Pons (tissue), 1 donor: ENCODE results near the gene PLEKHO1.
"Not testable (repeated sequence)": the region's sequence is repeated elsewhere in the genome, so short reads cannot be mapped to it uniquely, and the experiment has no call there.

Experiments
- DNase-seq: peaks from one replicate; pipeline ENCODE4 v3.0.0-alpha.2; 2016; ENCODE audit warnings: low spot score

PLEKHO1 gene

GRCh38 chr1:150173141-150173585, 23.4 kb downstream of the PLEKHO1 start:
- DNase-seq: no peak

GRCh38 chr1:150176593-150176992, 26.9 kb downstream of the PLEKHO1 start:
- no peak for DNase-seq

GRCh38 chr1:150178548-150178947, 28.8 kb downstream of the PLEKHO1 start:
- DNase-seq: no peak

- no peak for DNase-seq
These were observed 30.2 kb downstream of the PLEKHO1 start for GRCh38 chr1:150179867-150180266.

GRCh38 chr1:150180474-150180873, 30.8 kb downstream of the PLEKHO1 start:
- no peak for DNase-seq

GRCh38 chr1:150182247-150182646, 32.5 kb downstream of the PLEKHO1 start:
- peak; percentile 96 for DNase-seq

GRCh38 chr1:150183061-150183460, 33.3 kb downstream of the PLEKHO1 start:
- DNase-seq: no peak

GRCh38 chr1:150185481-150185880, 35.8 kb downstream of the PLEKHO1 start:
- no peak for DNase-seq

- DNase-seq: not testable (repeated sequence)
These were observed 36.7 kb downstream of the PLEKHO1 start for GRCh38 chr1:150186438-150186788.

DNA sequence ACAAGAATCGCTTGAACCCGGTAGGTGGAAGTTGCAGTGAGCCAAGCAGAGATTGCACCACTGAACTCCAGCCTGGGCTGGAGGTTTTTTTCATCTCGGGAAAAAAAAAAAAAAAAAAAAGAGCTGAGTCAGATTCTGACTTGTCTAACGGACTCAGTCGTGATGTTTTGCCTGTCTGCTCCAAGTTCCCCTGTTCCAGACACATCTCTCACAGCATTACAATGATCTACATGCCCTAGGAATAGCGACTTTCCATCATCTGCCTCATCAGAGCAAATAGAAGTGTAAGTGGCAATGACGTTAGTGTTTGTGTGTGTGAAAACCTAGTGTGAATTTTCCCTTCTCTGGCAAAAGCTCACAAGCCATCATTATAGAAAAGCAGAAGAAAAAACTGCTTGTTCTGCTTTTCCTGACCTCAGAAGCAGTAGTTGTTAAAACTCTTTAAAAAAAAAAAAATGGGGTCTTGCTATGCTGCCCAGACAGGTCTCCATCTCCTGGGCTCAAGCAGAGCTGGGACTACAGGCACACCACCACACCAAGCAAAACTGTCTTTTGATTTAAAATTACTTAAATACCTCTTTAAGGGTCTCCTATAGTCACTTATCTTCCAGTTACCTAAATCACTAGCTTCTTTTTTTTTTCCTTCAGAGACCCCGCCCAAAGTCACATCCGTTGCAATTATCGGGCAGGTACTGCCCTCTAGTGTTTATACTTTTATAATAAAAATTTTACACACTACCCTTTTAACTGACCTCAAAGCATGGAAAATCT, 37.3 kb downstream of the PLEKHO1 start:
- DNase-seq: peak; percentile 84

DNA sequence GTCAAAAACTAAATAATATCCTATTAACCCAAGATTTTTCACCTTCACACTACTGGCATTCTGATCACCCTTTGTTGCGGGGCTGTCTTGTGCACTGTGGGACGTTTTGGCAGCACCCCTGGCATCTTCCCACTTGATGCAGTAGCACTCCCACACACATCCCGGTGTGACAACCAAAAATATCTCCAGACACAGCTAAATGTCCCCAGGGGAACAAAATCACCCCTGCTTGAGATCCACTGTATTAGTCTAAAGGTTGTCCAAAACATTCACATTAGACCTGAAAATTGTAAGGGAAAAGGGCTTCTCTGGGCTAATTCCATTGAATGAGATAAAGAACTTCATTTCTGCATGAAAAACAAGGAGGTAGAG, 37.8 kb downstream of the PLEKHO1 start:
- DNase-seq: no peak

- no peak for DNase-seq
These were observed 42.3 kb downstream of the PLEKHO1 start for GRCh38 chr1:150192012-150192411.

GRCh38 chr1:150194381-150195031, 44.8 kb downstream of the PLEKHO1 start:
- no peak for DNase-seq

GRCh38 chr1:150196417-150196816, 46.7 kb downstream of the PLEKHO1 start:
- DNase-seq: no peak

DNA sequence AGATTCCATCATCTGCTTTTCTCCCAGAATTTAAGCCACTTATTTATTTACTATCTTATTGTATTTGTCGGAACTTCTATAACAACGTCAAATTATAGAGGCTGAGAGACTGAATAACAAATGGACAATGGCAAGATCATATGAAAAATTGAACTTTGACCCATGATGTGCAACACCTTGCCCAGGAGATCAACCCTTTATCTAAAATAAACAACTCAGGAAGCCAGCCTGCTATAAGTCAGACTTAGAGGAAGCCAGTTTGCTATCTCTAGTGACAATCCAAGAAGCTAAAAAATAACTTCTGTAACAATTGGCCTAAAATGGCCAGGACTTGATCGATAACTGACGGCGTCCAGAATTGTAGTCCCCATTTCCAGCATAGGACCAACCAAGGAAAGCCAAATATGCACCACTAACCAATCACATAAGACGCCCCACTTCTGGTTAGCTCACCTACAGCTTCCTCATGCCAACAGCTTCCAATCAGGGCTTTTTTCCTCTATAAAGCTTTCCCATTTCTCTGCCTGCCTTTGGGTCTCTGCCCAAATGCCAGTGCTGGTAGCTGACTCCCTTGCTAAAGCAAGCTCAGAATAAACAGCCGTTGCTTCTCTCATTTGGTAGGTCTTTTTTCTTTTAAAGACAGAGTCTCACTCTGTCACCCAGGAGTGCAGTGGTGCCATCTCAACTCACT, 57.7 kb downstream of the PLEKHO1 start:
- no peak for DNase-seq

DNA sequence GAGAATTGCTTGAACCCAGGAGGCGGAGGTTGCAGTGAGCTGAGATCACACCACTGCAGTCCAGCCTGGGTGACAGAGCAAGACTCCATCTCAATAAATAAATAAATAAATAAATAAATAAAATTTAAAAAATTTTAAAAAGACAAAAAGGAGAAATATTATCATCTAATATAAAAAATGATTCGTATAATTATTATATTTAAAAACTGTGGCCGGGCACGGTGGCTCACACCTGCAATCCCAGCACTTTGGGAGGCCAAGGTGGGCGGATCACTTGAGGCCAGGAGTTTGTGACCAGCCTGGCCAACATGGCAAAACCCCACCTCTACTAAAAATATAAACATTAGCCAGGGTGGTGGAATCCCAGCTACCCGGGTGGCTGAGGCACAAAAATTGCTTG, 58.7 kb downstream of the PLEKHO1 start:
- DNase-seq: not testable (repeated sequence)
